ENCODE results near the gene ILF3. TPM values are rescaled to one million over a fixed set of nuclear protein-coding genes. Genes with fewer than 3 reads are reported as not detected.

The ILF3 gene
- total RNA-seq, 1 experiment from 2014 or later = 430 TPM

- no peaks in the 10 kb centered on the region for H3K4me1 ChIP-seq (ENCODE audit: control insufficient read depth in 1 of 2, insufficient read depth in 2 of 2, low read length in 2 of 2)
- no peaks in the 10 kb centered on the region for H3K27me3 ChIP-seq (ENCODE audit: insufficient read depth, low read length)
- no peak overlapping the region for H2AFZ ChIP-seq (ENCODE audit: low read depth, low read length, poor library complexity, severe bottlenecking)
- no peak overlapping the region for H3K4me2 ChIP-seq (ENCODE audit: low read length)
- ATAC-seq (peak; percentile 60), DNase-seq (ENCODE audit: low read depth, low spot score) (no peak)
- H3K79me2 ChIP-seq (ENCODE audit: insufficient read depth, low read length) = no peaks in the 10 kb centered on the region
- TF ChIP-seq ZFX (IDR thresholded peaks at IDR 0.05) (no peak), TCF7L2 (IDR thresholded peaks at IDR 0.05; ENCODE audit: borderline replicate concordance, extremely low read depth, insufficient read depth, insufficient read length) (no peak), SP1 (IDR thresholded peaks at IDR 0.05; ENCODE audit: low read depth) (no peak)
- RAD21 ChIA-PET (ENCODE audit: low non-redundant PET in 1 of 2, low total read pairs in 2 of 2, uncharacterized antibody in 2 of 2, unreplicated experiment in 2 of 2) = no interaction called here
- BruUV-seq (replicated peaks) = no TSS peak
- no peaks in the 10 kb centered on the region for H4K20me1 ChIP-seq (ENCODE audit: insufficient read depth)
- no peak overlapping the region for H3K4me3 ChIP-seq (replicated peaks in 1 of 2; ENCODE audit: low read depth in 1 of 2, low read length in 2 of 2)
- POLR2A ChIA-PET = no interaction called here
- H3K9me2 ChIP-seq (ENCODE audit: insufficient read depth) = no peaks in the 10 kb centered on the region
- intact Hi-C loops (cut with micrococcal nuclease) = no loop called here
- H3K36me3 ChIP-seq (ENCODE audit: control insufficient read depth in 1 of 2, insufficient read depth in 2 of 2, low read length in 2 of 2) = peaks cover 39 to 42% of the 10 kb centered on the region in 2 experiments; a peak in 3 of 4 replicates
- no peak overlapping the region for H3K9ac ChIP-seq (ENCODE audit: low read length)
- no peak overlapping the region for H3K27ac ChIP-seq (ENCODE audit: low read depth, low read length)
- no peaks in the 10 kb centered on the region for H3K9me3 ChIP-seq (ENCODE audit: control insufficient read depth in 1 of 2, insufficient read depth in 1 of 2, low read depth in 1 of 2, low read length in 2 of 2)
- CTCF ChIA-PET = no interaction called here
These were observed 17.7 kb upstream of the ILF3 start for GRCh38 chr19:10636304-10636972.

GRCh38 chr19:10637894-10638293 is 16.3 kb upstream of the ILF3 start:
- intact Hi-C loops (cut with micrococcal nuclease) = no loop called here
- no peaks in the 10 kb centered on the region for H3K4me1 ChIP-seq (ENCODE audit: control insufficient read depth in 1 of 2, insufficient read depth in 2 of 2, low read length in 2 of 2)

More at GRCh38 chr19:10637894-10638293, 16.3 kb upstream of the ILF3 start:
- H3K27me3 ChIP-seq (ENCODE audit: insufficient read depth, low read length) = no peaks in the 10 kb centered on the region
- ATAC-seq (no peak), DNase-seq (ENCODE audit: low read depth, low spot score) (no peak)
- ChIA-PET CTCF (no interaction called here), RAD21 (ENCODE audit: low non-redundant PET in 1 of 2, low total read pairs in 2 of 2, uncharacterized antibody in 2 of 2, unreplicated experiment in 2 of 2) (no interaction called here), POLR2A (no interaction called here)
- no peak overlapping the region for H3K4me2 ChIP-seq (ENCODE audit: low read length)
- no peaks in the 10 kb centered on the region for H3K9me2 ChIP-seq (ENCODE audit: insufficient read depth)
- TF ChIP-seq POLR2AphosphoS5 (IDR thresholded peaks at IDR 0.05; ENCODE audit: low read depth, low read length) = no peak
- no peaks in the 10 kb centered on the region for H3K79me2 ChIP-seq (ENCODE audit: insufficient read depth, low read length)
- peaks cover 34 to 40% of the 10 kb centered on the region in 2 experiments; a peak in 3 of 4 replicates for H3K36me3 ChIP-seq (ENCODE audit: control insufficient read depth in 1 of 2, insufficient read depth in 2 of 2, low read length in 2 of 2)
- no peak overlapping the region for H3K9ac ChIP-seq (ENCODE audit: low read length)
- no peak overlapping the region for H3K27ac ChIP-seq (ENCODE audit: low read depth, low read length)
- H3K9me3 ChIP-seq (ENCODE audit: control insufficient read depth in 1 of 2, insufficient read depth in 1 of 2, low read depth in 1 of 2, low read length in 2 of 2) = no peaks in the 10 kb centered on the region
- no peak overlapping the region for H2AFZ ChIP-seq (ENCODE audit: low read depth, low read length, poor library complexity, severe bottlenecking)
- no peak overlapping the region for H3K4me3 ChIP-seq (replicated peaks in 1 of 2; ENCODE audit: low read depth in 1 of 2, low read length in 2 of 2)
- no peaks in the 10 kb centered on the region for H4K20me1 ChIP-seq (ENCODE audit: insufficient read depth)
- no TSS peak for BruUV-seq (replicated peaks)
